HG03521 (cell line): ENCODE results near the gene HYDIN.

Experiments
- ATAC-seq: cut with Tn5 transposase; IDR thresholded peaks from one replicate; pipeline ENCODE4 v1.9.1; 2021; ENCODE audit warnings: mild to moderate bottlenecking, moderate library complexity; ENCODE audit not compliant: unreplicated experiment

HYDIN gene

GRCh38 chr16:70793851-70794502 is 436.5 kb downstream of the HYDIN start:
- peak; percentile 44 for ATAC-seq

DNA sequence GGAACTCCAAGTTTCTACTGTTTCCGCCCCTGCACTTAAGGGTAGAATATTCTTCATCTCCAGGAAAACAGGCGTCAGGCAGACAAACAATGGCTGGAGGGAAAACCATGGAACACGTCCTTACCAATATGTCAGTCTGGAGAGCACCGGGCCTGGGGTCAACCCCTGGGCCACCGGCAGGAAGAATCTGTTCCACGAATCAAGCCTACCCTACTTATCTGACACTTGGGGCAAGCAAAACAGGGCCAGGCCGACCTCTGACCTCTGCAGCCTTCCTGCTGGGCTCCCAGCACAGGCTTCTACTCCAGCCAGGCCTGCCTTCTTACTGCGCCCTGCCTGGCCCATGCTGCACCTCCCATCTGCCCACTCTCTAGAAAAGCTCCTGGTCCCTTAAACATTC is 439.7 kb downstream of the HYDIN start:
- ATAC-seq: no peak

DNA sequence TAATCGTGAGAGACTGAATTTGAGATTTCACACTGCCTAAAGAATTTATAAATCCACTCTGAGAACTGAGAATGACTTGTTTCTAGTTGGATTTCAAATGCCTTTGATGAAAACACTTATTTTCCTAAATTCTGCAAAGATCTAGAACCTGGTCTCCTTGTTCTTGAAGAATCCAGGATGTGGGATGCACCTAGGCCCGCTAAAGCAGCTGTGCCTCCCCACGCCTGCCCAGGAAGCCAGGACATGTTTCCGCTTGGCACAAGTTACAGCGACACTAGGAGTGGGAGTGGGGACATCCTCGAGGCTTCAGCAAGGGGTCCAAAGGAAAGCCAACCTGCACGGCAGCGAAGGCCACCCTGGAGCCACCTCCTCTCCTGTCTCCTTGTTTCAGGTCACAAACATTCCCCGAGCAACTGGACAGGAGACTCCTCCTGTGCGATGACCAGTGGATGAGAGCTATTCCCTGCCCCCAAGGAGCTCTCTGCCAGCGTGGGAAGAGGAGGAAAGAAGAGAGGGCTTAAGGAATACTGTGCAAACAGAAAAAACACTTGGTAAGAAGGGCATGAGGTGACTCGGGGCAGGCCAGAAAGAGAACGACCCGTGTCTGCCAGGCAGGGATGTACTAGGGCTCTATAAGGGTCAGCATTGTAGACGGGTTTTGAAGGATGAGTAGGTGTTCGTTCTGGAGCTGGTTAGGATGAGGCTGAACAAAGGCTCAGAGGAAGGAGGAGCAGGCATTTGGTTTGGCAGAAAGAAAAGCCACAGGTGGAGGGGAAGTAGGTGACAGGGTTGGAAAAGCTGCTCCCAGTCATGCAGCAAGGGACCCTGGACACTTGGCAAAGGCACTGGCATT is 440.7 kb downstream of the HYDIN start:
- ATAC-seq: no peak

GRCh38 chr16:70788668-70789594 is 441.6 kb downstream of the HYDIN start:
- no peak for ATAC-seq

GRCh38 chr16:70786020-70786755 is 444.3 kb downstream of the HYDIN start:
- no peak for ATAC-seq

- no peak for ATAC-seq
Observed at GRCh38 chr16:70784692-70785555, 445.6 kb downstream of the HYDIN start.

GRCh38 chr16:70782237-70782636 is 448.3 kb downstream of the HYDIN start:
- no peak for ATAC-seq

GRCh38 chr16:70781800-70782199 is 448.7 kb downstream of the HYDIN start:
- ATAC-seq: no peak

- ATAC-seq: no peak
Observed at GRCh38 chr16:70780546-70780945, 450.0 kb downstream of the HYDIN start.

- no peak for ATAC-seq
Observed at GRCh38 chr16:70779361-70779760, 451.2 kb downstream of the HYDIN start.

GRCh38 chr16:70778901-70779309 is 451.6 kb downstream of the HYDIN start:
- no peak for ATAC-seq

- no peak for ATAC-seq
Observed at GRCh38 chr16:70777973-70778406, 452.5 kb downstream of the HYDIN start.

DNA sequence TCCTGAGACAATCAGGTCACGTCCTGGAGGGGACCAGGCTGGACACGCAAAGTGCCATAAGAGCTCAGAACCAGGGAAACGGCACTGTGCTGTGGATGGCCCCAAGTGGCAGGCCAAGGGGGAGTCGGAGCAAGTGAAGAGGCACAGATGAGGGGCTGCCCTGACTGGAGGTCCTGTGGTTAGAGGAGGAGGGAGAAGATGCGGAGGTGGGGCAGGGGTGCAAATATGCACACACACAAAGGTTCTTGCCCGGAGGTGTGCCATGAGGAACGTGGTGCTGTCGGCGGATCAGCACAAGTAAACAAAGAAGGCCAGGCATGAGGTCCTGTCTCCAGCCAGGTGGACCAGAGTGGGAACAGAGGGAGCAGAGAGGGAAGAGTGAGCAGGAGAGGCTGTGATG is 453.0 kb downstream of the HYDIN start:
- ATAC-seq: no peak

DNA sequence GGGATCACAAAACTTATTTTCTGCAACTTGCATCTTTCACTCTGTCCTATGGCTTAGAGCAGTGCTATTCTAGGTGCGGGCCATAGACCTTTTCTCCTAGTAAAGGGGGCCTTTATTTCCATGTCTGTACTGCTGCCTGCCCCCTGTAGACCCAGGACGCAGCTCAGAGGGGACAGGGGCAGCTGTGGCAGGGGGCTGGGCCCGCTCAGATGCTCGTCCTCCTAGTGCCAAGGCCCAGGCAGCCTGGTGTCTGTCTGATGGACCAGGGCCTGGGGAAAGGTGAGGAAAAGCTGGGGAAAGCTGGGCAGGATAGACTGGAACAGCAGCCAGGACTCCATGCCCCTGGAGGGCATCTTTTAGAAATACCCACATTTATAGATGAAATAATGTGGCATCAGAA is 455.1 kb downstream of the HYDIN start:
- ATAC-seq: no peak

GRCh38 chr16:70774261-70774660 is 456.3 kb downstream of the HYDIN start:
- ATAC-seq: no peak

DNA sequence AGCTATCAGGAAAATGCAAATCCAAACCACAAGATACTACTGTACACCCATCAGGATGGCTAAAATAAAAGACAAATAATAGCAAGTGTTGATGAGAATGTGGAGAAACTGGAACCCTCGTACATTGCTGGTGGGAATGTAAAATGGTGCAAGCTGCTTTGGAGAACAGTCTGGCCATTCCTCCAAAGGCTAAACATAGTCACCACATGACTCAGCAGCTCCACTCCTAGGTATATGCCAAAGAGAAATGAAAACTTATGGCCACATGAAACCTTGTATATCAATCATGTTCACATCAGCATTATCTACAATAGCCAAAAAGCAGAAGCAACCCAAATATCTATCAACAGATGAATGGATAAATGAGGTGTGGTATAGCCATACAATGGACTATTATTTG is 458.0 kb downstream of the HYDIN start:
- ATAC-seq: no peak

DNA sequence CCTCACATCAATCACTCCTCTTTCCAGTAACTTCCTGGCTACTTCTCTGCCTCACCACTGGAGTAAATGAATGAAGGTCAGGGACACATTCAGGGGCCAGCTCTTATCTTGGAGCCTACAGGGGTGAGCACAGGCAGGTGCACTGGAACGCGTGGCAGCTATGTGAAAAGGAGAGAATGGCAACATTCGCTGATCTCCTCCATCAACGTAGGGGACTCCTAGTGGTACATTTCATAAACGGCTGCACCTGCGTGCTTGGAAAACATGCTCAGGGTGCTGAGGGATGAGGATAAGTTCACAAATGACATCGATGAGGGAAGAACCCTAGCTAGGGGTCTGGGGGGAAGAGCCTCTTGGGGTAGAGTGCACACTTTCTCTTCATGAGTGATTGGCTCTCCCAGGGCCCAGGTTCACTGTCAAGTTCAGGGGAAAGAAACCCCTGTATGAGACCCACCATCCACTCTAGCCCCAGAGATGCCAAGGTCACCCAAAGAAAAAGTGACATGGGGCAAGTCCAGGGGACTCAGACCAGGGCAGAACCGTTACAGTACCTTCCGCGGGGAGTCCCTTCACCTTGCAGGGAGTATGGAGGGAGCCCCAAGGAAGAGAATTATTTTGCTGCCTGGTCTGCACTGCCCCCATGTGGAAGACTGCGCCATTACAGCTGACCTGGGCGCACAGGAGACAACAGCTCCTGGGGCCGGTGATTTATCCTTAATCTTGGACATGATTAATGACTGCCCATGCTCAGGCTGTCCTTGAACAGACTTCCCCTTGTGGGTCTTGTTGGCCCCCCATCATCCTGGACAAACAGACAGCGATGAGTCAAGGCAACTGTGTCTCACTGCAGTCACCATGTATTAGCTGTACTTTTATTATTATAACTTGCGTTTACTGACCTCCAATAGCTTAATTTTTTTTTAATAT is 459.6 kb downstream of the HYDIN start:
- ATAC-seq: no peak

GRCh38 chr16:70770291-70770625 is 460.3 kb downstream of the HYDIN start:
- ATAC-seq: no peak

DNA sequence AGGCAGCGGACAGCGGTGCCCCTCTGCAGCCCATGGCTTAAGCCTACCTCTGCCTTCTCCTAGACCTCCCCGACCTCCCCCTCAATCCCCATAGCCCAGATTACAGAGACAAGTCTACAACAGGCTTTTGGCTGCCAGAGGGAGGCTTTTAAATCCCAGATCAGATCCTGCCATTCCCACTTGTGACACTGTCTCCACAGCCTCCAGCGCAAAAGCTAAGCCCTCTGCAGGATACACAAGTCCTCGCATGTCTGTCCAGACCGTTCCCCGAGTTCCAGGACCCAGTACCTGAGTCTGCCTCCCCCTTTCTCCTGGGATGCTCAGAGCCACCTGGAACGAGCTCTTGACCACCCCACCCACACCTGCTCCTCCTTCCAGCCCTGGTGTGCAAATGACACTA is 460.8 kb downstream of the HYDIN start:
- no peak for ATAC-seq
